ENCODE measurements around the gene CILP.
"Not testable (repeated sequence)": the region's sequence is repeated elsewhere in the genome, so short reads cannot be mapped to it uniquely, and the experiment has no call there.

CILP gene

GRCh38 chr15:65194826-65195547 is 16.3 kb downstream of the CILP start:
- DNase-seq, result no peak

GRCh38 chr15:65192016-65192415 is 19.3 kb downstream of the CILP start:
- DNase-seq, result no peak

- no peak for DNase-seq
These were observed 22.1 kb downstream of the CILP start for GRCh38 chr15:65189102-65189740.

- DNase-seq, result not testable (repeated sequence)
These were observed 22.8 kb downstream of the CILP start for GRCh38 chr15:65188472-65188871.

- peak; percentile 68 to 86 (median 77) for DNase-seq
These were observed 26.2 kb downstream of the CILP start, which contains the start of gene CLPX for GRCh38 chr15:65184868-65185717. Gene CLPX, minus strand, starts transcription at chr15:65185342. Its CDS starts 189 bp downstream, at chr15:65185153.

GRCh38 chr15:65184305-65184867 is 26.9 kb downstream of the CILP start:
- DNase-seq, result peak in 2 of 4 experiments; percentile 7 to 13

GRCh38 chr15:65183865-65184159 is 27.5 kb downstream of the CILP start:
- no peak for DNase-seq

- no peak for DNase-seq
These were observed 28.7 kb downstream of the CILP start for GRCh38 chr15:65182538-65182937.

- not testable (repeated sequence) for DNase-seq
These were observed 29.5 kb downstream of the CILP start for GRCh38 chr15:65181582-65182353.

GRCh38 chr15:65180167-65180566 is 31.1 kb downstream of the CILP start:
- no peak for DNase-seq

- DNase-seq, result no peak
These were observed 33.4 kb downstream of the CILP start for GRCh38 chr15:65177901-65178300.

GRCh38 chr15:65176056-65176455 is 35.2 kb downstream of the CILP start:
- no peak for DNase-seq

GRCh38 chr15:65175511-65175910 is 35.8 kb downstream of the CILP start:
- DNase-seq, result no peak

GRCh38 chr15:65174509-65174908 is 36.8 kb downstream of the CILP start:
- DNase-seq, result no peak

- no peak for DNase-seq
These were observed 38.7 kb downstream of the CILP start for GRCh38 chr15:65172531-65172930.

- no peak for DNase-seq
These were observed 39.8 kb downstream of the CILP start for GRCh38 chr15:65171428-65171827.

GRCh38 chr15:65165875-65166274 is 45.4 kb downstream of the CILP start:
- DNase-seq, result no peak

GRCh38 chr15:65164139-65164538 is 47.1 kb downstream of the CILP start:
- no peak for DNase-seq

- no peak for DNase-seq
These were observed 48.2 kb downstream of the CILP start for GRCh38 chr15:65163041-65163440.

- no peak for DNase-seq
These were observed 54.6 kb downstream of the CILP start for GRCh38 chr15:65156692-65157091.

GRCh38 chr15:65154720-65155119 is 56.6 kb downstream of the CILP start:
- no peak for DNase-seq

GRCh38 chr15:65147902-65148301 is 63.4 kb downstream of the CILP start:
- DNase-seq, result no peak

- DNase-seq, result no peak
These were observed 64.8 kb downstream of the CILP start for GRCh38 chr15:65146438-65146837.

Data from activated CD4-positive, CD25-positive, alpha-beta regulatory T cell (primary cell).